Vagina (tissue), 2 donors: ENCODE measurements around the gene MAD1L1.

Experiments
- POLR2AphosphoS5 ChIP-seq, 2 donors: sonication (generic); formaldehyde crosslinking; IDR thresholded peaks; one replicate each; pipeline ENCODE4 v1.9.0; 2017; ENCODE audit warnings: antibody characterized with exemption in 2 of 2, mild to moderate bottlenecking in 2 of 2, low read depth in 1 of 2; ENCODE audit not compliant: insufficient read depth in 1 of 2
- TF ChIP-seq, protein P1 (sequence below), 3 experiments: fragments of 450-650 bp in 2 of 3; fragments of 200-600 bp in 1 of 3; sonication (generic) in 1 of 3; IDR thresholded peaks; one replicate each; pipeline ENCODE4 v1.5.1; 2017 to 2019; ENCODE audit warnings: antibody characterized with exemption in 3 of 3, mild to moderate bottlenecking in 2 of 3, moderate library complexity in 2 of 3

- TF ChIP-seq, protein P1, sequence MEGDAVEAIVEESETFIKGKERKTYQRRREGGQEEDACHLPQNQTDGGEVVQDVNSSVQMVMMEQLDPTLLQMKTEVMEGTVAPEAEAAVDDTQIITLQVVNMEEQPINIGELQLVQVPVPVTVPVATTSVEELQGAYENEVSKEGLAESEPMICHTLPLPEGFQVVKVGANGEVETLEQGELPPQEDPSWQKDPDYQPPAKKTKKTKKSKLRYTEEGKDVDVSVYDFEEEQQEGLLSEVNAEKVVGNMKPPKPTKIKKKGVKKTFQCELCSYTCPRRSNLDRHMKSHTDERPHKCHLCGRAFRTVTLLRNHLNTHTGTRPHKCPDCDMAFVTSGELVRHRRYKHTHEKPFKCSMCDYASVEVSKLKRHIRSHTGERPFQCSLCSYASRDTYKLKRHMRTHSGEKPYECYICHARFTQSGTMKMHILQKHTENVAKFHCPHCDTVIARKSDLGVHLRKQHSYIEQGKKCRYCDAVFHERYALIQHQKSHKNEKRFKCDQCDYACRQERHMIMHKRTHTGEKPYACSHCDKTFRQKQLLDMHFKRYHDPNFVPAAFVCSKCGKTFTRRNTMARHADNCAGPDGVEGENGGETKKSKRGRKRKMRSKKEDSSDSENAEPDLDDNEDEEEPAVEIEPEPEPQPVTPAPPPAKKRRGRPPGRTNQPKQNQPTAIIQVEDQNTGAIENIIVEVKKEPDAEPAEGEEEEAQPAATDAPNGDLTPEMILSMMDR (IDR thresholded peaks at IDR 0.05) = no peak
- no peak for TF ChIP-seq POLR2AphosphoS5 (IDR thresholded peaks at IDR 0.05; ENCODE audit: insufficient read depth in 1 of 2, low read depth in 1 of 2)
Observed at GRCh38 chr7:2128601-2129322, 104.0 kb downstream of the MAD1L1 start.
